Retinal pigment epithelial cell (primary cell): Measurements from ENCODE around the gene RXYLT1.

Source experiments
- DNase-seq: peaks from one replicate; pipeline ENCODE4 v3.0.0-alpha.2; 2010; ENCODE audit warnings: low read depth
- H3K4me3 ChIP-seq: 2 replicates; pipeline ENCODE4 v1.5.1; 2011; ENCODE audit warnings: mild to moderate bottlenecking, low read length, control low read depth, moderate library complexity
- CTCF ChIP-seq: conservative IDR thresholded peaks from 2 replicates; pipeline ENCODE4 v1.5.1; 2011; ENCODE audit warnings: low read depth, low read length, control low read depth, inconsistent platforms

The RXYLT1 gene

GRCh38 chr12:63808631-63809030 lies 28.9 kb downstream of the RXYLT1 start:
- TF ChIP-seq CTCF, result no peak
- DNase-seq, result no peak
- H3K4me3 ChIP-seq, result no peak overlapping the region

DNA sequence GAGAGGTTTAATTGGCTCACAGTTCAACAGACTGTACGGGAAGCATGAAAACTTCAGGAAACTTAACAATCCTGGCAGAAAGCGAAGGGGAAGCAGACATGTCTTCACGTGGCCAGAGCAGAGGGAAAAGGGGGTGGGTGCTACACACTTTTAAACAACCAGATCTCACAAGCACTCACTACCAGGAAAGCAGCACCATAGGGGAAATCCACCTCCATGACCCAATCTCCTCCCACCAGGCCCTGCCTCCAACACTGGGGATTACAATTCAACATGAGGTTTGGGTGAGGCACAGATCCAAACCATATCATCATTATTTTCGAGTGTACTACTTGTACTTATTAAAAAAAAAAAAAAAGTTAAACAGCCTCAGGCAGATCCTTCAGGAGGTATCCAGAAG lies 29.9 kb downstream of the RXYLT1 start:
- no peak for DNase-seq
- no peak for TF ChIP-seq CTCF
- no peak overlapping the region for H3K4me3 ChIP-seq

DNA sequence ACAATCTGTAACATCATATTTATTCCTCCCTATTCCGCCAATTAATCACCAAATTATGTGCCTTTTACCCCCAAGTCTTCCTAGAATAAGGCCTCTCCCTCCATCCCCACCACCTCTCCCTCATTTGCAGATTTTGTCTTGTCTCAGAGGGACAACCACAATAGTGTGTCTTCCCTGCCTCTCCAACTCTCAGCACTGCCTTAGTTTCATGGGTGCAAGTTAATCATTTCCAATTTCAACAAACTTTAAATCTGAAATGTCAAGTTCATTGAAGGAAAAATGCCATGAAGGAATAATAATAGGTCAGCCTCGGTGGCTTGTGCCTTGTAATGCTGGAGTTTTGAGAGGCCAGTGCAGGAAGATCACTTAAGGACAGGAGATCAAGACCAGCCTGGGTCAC lies 31.6 kb downstream of the RXYLT1 start:
- no peak for DNase-seq
- H3K4me3 ChIP-seq, result no peak overlapping the region
- no peak for TF ChIP-seq CTCF

DNA sequence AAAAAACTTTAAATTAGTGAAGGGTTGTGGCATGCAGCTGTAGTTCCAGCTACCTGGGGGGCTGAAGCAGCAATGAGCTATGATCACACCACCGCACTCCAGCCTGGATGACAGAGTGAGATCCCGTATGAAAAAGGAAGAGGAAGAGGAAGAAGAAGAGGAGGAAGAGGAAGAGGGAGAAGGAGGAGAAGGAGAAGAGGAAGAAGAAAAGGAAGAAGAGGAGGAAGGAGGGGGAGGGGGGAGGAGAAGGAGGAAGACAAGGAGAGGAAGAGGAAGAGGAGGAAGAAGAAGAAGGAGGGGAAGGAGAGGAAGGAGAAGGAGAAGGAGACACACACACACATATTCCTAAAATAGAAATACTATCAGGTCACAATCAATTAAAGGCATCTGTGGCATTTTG lies 32.0 kb downstream of the RXYLT1 start:
- no peak for TF ChIP-seq CTCF
- H3K4me3 ChIP-seq, result no peak overlapping the region
- DNase-seq, result no peak

- no peak for DNase-seq
- no peak for TF ChIP-seq CTCF
- no peak overlapping the region for H3K4me3 ChIP-seq
Measured at GRCh38 chr12:63814146-63814772, 34.5 kb downstream of the RXYLT1 start.

DNA sequence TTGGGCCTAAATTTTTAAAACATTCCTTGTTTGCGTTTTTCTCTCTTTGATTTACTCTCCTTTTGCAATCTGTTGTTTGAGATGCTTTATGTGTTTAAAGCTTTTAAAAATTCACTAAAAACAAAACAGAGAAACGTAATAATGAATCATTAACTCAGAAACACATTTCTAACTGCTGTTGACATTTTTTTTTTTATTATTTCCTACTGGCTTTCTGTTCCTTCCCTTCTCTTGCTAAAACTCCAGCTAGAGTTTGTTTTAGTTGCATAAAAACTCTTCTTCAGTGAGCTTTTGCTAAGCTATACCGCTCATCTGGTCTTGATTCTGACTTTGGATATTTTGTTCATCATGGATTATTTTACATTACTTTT lies 35.8 kb downstream of the RXYLT1 start:
- DNase-seq, result no peak
- no peak for TF ChIP-seq CTCF
- H3K4me3 ChIP-seq, result no peak overlapping the region

DNA sequence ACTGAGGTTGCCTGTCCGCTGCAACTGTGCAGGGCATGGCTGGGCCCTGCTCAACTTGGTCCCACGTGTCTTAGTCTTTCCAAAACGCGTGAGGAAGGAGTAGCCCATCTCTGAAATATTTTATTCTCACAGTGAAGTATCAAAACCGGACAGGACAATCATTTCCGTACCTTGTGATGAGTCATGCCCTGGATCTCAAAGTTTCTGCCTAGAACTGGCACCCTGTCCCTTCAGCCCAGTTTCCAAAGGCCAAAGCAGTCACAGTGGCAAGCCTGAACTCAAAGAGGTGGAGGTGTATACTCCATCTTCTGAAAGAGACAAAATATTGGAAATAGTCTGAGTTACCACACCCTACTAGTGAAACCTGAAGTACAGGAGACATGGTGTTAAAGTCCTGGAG lies 36.3 kb downstream of the RXYLT1 start:
- TF ChIP-seq CTCF, result no peak
- no peak overlapping the region for H3K4me3 ChIP-seq
- no peak for DNase-seq
